ENCODE data around the gene CTNNA3.

The CTNNA3 gene

GRCh38 chr10:65943451-65943850 is 1752.5 kb downstream of the CTNNA3 start:
- no peak for TF ChIP-seq CTCF (IDR thresholded peaks at IDR 0.05; ENCODE audit: control insufficient read depth, extremely low read depth, insufficient read depth)
- no peak overlapping the region for H3K4me3 ChIP-seq (ENCODE audit: low read depth, low read length)
- no peak for DNase-seq (ENCODE audit: low read depth)

GRCh38 chr10:65940816-65941662 is 1755.0 kb downstream of the CTNNA3 start:
- no peak for DNase-seq (ENCODE audit: low read depth)
- H3K4me3 ChIP-seq (ENCODE audit: low read depth, low read length): no peak overlapping the region
- no peak for TF ChIP-seq CTCF (IDR thresholded peaks at IDR 0.05; ENCODE audit: control insufficient read depth, extremely low read depth, insufficient read depth)

GRCh38 chr10:65940105-65940504 is 1755.9 kb downstream of the CTNNA3 start:
- DNase-seq (ENCODE audit: low read depth): no peak
- no peak for TF ChIP-seq CTCF (IDR thresholded peaks at IDR 0.05; ENCODE audit: control insufficient read depth, extremely low read depth, insufficient read depth)

GRCh38 chr10:65931291-65932070 is 1764.5 kb downstream of the CTNNA3 start:
- H3K4me3 ChIP-seq (ENCODE audit: low read depth, low read length): no peak overlapping the region
- no peak for TF ChIP-seq CTCF (IDR thresholded peaks at IDR 0.05; ENCODE audit: control insufficient read depth, extremely low read depth, insufficient read depth)
- no peak for DNase-seq (ENCODE audit: low read depth)

More at GRCh38 chr10:65940105-65940504, 1755.9 kb downstream of the CTNNA3 start:
- no peak overlapping the region for H3K4me3 ChIP-seq (ENCODE audit: low read depth, low read length)

- no peak overlapping the region for H3K4me3 ChIP-seq (ENCODE audit: low read depth, low read length)
- TF ChIP-seq CTCF (IDR thresholded peaks at IDR 0.05; ENCODE audit: control insufficient read depth, extremely low read depth, insufficient read depth): no peak
- no peak for DNase-seq (ENCODE audit: low read depth)
These were observed 1784.7 kb downstream of the CTNNA3 start for GRCh38 chr10:65911151-65911835.

GRCh38 chr10:65910209-65910608 is 1785.8 kb downstream of the CTNNA3 start:
- H3K4me3 ChIP-seq (ENCODE audit: low read depth, low read length): no peak overlapping the region
- no peak for TF ChIP-seq CTCF (IDR thresholded peaks at IDR 0.05; ENCODE audit: control insufficient read depth, extremely low read depth, insufficient read depth)
- DNase-seq (ENCODE audit: low read depth): no peak

Data from LNCaP clone FGC (cell line).